Measurements from ENCODE around the gene ZNF846.
A peak's percentile ranks its signal among the peaks of the same experiment; 100 is the strongest.

The ZNF846 gene

GRCh38 chr19:9808855-9809824 is 40.6 kb upstream of the ZNF846 start:
- Histone ChIP-seq H2AFZ (ENCODE audit: low read depth, low read length) (no peak overlapping the region), H3K9me3 (ENCODE audit: insufficient read depth, low read length, severe bottlenecking) (no peaks in the 10 kb centered on the region), H3K27me3 (ENCODE audit: insufficient read depth, low read length, poor library complexity) (no peaks in the 10 kb centered on the region), H3K79me2 (ENCODE audit: insufficient read depth, low read length) (peaks cover 4% of the 10 kb centered on the region; the same call in 1 of the 2 replicates), H3K9ac (ENCODE audit: low read depth, low read length) (no peak overlapping the region), H3K4me3 (ENCODE audit: low read depth in 1 of 2, low read length in 2 of 2) (no peak overlapping the region), H3K27ac (ENCODE audit: low read length) (no peak overlapping the region), H3K4me1 (ENCODE audit: insufficient read depth, low read length) (no peaks in the 10 kb centered on the region), H3K4me2 (ENCODE audit: insufficient read depth, low read length) (no peak overlapping the region), H4K20me1 (ENCODE audit: insufficient read depth, low read length) (no peaks in the 10 kb centered on the region), H3K36me3 (ENCODE audit: insufficient read depth, low read length) (peaks cover 46% of the 10 kb centered on the region)
- peak; percentile 63; the same call in 2 of the 3 replicates for ATAC-seq (ENCODE audit: insufficient read depth, low read depth)
- DNase-seq, result peak; percentile 41
- TF ChIP-seq, protein P1, sequence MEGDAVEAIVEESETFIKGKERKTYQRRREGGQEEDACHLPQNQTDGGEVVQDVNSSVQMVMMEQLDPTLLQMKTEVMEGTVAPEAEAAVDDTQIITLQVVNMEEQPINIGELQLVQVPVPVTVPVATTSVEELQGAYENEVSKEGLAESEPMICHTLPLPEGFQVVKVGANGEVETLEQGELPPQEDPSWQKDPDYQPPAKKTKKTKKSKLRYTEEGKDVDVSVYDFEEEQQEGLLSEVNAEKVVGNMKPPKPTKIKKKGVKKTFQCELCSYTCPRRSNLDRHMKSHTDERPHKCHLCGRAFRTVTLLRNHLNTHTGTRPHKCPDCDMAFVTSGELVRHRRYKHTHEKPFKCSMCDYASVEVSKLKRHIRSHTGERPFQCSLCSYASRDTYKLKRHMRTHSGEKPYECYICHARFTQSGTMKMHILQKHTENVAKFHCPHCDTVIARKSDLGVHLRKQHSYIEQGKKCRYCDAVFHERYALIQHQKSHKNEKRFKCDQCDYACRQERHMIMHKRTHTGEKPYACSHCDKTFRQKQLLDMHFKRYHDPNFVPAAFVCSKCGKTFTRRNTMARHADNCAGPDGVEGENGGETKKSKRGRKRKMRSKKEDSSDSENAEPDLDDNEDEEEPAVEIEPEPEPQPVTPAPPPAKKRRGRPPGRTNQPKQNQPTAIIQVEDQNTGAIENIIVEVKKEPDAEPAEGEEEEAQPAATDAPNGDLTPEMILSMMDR (IDR thresholded peaks at IDR 0.05; ENCODE audit: borderline replicate concordance, extremely low read depth, low read length, poor library complexity, severe bottlenecking), result no peak
- TF ChIP-seq EZH2 (IDR thresholded peaks at IDR 0.05; ENCODE audit: borderline replicate concordance, low read depth, low read length, severe bottlenecking), result no peak

DNA sequence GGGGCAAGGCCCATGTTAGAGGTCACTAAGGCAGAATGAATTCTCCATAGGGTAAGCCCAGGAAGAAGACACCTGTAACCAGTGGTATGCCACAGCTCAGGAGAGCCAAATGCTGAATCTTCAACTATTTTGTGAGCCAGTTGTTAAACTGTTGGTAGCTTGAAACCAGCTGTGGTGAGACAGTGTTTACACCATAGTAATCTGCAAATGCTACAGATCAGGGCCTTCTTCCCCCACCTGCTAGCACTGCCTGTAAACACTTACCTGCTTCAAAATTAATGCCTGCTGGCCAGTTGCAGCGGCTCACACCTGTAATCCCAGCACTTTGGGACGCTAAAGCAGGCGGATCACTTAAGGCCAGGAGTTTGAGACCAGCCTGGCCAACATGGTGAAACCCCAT is 38.3 kb upstream of the ZNF846 start:
- Histone ChIP-seq H3K4me2 (ENCODE audit: insufficient read depth, low read length) (no peak overlapping the region), H3K4me3 (ENCODE audit: low read depth in 1 of 2, low read length in 2 of 2) (no peak overlapping the region), H3K79me2 (ENCODE audit: insufficient read depth, low read length) (no peaks in the 10 kb centered on the region), H3K36me3 (ENCODE audit: insufficient read depth, low read length) (peaks cover 42% of the 10 kb centered on the region), H3K27ac (ENCODE audit: low read length) (no peak overlapping the region), H3K27me3 (ENCODE audit: insufficient read depth, low read length, poor library complexity) (no peaks in the 10 kb centered on the region), H3K4me1 (ENCODE audit: insufficient read depth, low read length) (no peaks in the 10 kb centered on the region), H4K20me1 (ENCODE audit: insufficient read depth, low read length) (no peaks in the 10 kb centered on the region), H3K9ac (ENCODE audit: low read depth, low read length) (no peak overlapping the region), H2AFZ (ENCODE audit: low read depth, low read length) (no peak overlapping the region), H3K9me3 (ENCODE audit: insufficient read depth, low read length, severe bottlenecking) (no peaks in the 10 kb centered on the region)
- no peak for DNase-seq
- no peak for ATAC-seq (ENCODE audit: insufficient read depth, low read depth)
- TF ChIP-seq, protein P1 (IDR thresholded peaks at IDR 0.05; ENCODE audit: borderline replicate concordance, extremely low read depth, low read length, poor library complexity, severe bottlenecking), result no peak
- TF ChIP-seq EZH2 (IDR thresholded peaks at IDR 0.05; ENCODE audit: borderline replicate concordance, low read depth, low read length, severe bottlenecking), result no peak

- no peaks in the 10 kb centered on the region for H3K4me1 ChIP-seq (ENCODE audit: insufficient read depth, low read length)
- H3K79me2 ChIP-seq (ENCODE audit: insufficient read depth, low read length), result no peaks in the 10 kb centered on the region
- ATAC-seq (ENCODE audit: insufficient read depth, low read depth), result no peak
- TF ChIP-seq EZH2 (IDR thresholded peaks at IDR 0.05; ENCODE audit: borderline replicate concordance, low read depth, low read length, severe bottlenecking), result no peak
- TF ChIP-seq, protein P1 (IDR thresholded peaks at IDR 0.05; ENCODE audit: borderline replicate concordance, extremely low read depth, low read length, poor library complexity, severe bottlenecking), result no peak
- peaks cover 10% of the 10 kb centered on the region; the same call in 1 of the 2 replicates for H3K36me3 ChIP-seq (ENCODE audit: insufficient read depth, low read length)
- H3K4me3 ChIP-seq (ENCODE audit: low read depth in 1 of 2, low read length in 2 of 2), result no peak overlapping the region
- no peak overlapping the region for H3K27ac ChIP-seq (ENCODE audit: low read length)
- no peak overlapping the region for H3K9ac ChIP-seq (ENCODE audit: low read depth, low read length)
- H4K20me1 ChIP-seq (ENCODE audit: insufficient read depth, low read length), result no peaks in the 10 kb centered on the region
- H2AFZ ChIP-seq (ENCODE audit: low read depth, low read length), result no peak overlapping the region
- H3K9me3 ChIP-seq (ENCODE audit: insufficient read depth, low read length, severe bottlenecking), result no peaks in the 10 kb centered on the region
- H3K4me2 ChIP-seq (ENCODE audit: insufficient read depth, low read length), result no peak overlapping the region
- H3K27me3 ChIP-seq (ENCODE audit: insufficient read depth, low read length, poor library complexity), result no peaks in the 10 kb centered on the region
- no peak for DNase-seq
Measured at GRCh38 chr19:9801976-9802375, 33.4 kb upstream of the ZNF846 start.

All from DND-41 (cell line).